Naive B cell (primary cell): ENCODE measurements around the gene ERCC6L. TPM values are rescaled to one million over a fixed set of nuclear protein-coding genes. Genes with fewer than 3 reads are reported as not detected.
A peak's percentile ranks its signal among the peaks of the same experiment; 100 is the strongest.

ENCODE experiments used
- ATAC-seq, 2 donors: fragments of 150-1000 bp; cut with Tn5 transposase; 2 replicates each; pipeline ENCODE4 v1.10.0; 2021; ENCODE audit warnings: low read depth in 2 of 2, mild to moderate bottlenecking in 2 of 2, moderate library complexity in 2 of 2
- DNase-seq: peaks from one replicate; pipeline ENCODE4 v3.0.0; 2022
- H3K27ac Mint-ChIP-seq, 6 donors: one replicate each; pipeline ENCODE4 v1.8.0; 2020 to 2022; ENCODE audit warnings: mild to moderate bottlenecking in 6 of 6, mixed read lengths in 6 of 6, moderate library complexity in 5 of 6, inconsistent platforms in 2 of 6
- H3K27me3 Mint-ChIP-seq, 3 donors: one replicate each; pipeline ENCODE4 v1.8.0; 2021 to 2022; ENCODE audit warnings: mixed read lengths in 3 of 3, mild to moderate bottlenecking in 1 of 3
- H3K36me3 Mint-ChIP-seq, 2 donors: one replicate each; pipeline ENCODE4 v1.8.0; 2020 to 2022; ENCODE audit warnings: mixed read lengths in 2 of 2, inconsistent platforms in 1 of 2, mild to moderate bottlenecking in 1 of 2
- H3K4me1 Mint-ChIP-seq, 3 donors: one replicate each; pipeline ENCODE4 v1.8.0; 2020 to 2022; ENCODE audit warnings: mixed read lengths in 3 of 3, inconsistent platforms in 1 of 3, mild to moderate bottlenecking in 1 of 3, moderate library complexity in 1 of 3
- H3K4me3 Mint-ChIP-seq, 8 donors: one replicate each; pipeline ENCODE4 v1.8.0; 2020 to 2022; ENCODE audit warnings: mild to moderate bottlenecking in 8 of 8, mixed read lengths in 8 of 8, moderate library complexity in 8 of 8, inconsistent platforms in 2 of 8
- H3K9me3 Mint-ChIP-seq, 7 donors: one replicate each; pipeline ENCODE4 v1.8.0; 2020 to 2022; ENCODE audit warnings: mixed read lengths in 7 of 7, mild to moderate bottlenecking in 5 of 7, inconsistent platforms in 2 of 7, moderate library complexity in 1 of 7
- polyA plus RNA-seq, 6 donors: library from polyadenylated mRNA; unstranded; fragments of 300-500 nt; fragmentation: Illumina TruSeq; gene quantifications; one replicate each; pipeline ENCODE4 v1.2.3, GENCODE V29; 2021; ENCODE audit warnings: low read depth in 6 of 6

ERCC6L gene
- polyA plus RNA-seq, result under 1 TPM in 5 of 6 donors, not detected in 1; 0.30 to 0.85 (median 0.54) TPM

GRCh38 chrX:72238721-72239475, at the start of gene ERCC6L:
ERCC6L (minus strand) TSS chrX:72239027; CDS start chrX:72238911, 116 bp downstream.
- Mint-ChIP-seq H3K27ac (peak within 1 kb of the TSS; percentile 7 to 88 (median 56)), H3K9me3 (no peaks in the 10 kb centered on the region), H3K4me1 (peaks cover 0 to 8% (median 3%) of the 10 kb centered on the region in 3 donors), H3K36me3 (peaks cover 0 to 4% of the 10 kb centered on the region in 2 donors), H3K4me3 (peak within 1 kb of the TSS; percentile 59 to 89 (median 74)), H3K27me3 (no peaks in the 10 kb centered on the region)
- peak; percentile 79 for DNase-seq
- ATAC-seq, result peak; percentile 97 to 98

- no peak for ATAC-seq
- Mint-ChIP-seq H3K9me3 (no peaks in the 10 kb centered on the region), H3K27ac (no peak overlapping the region)
Observed at GRCh38 chrX:72282302-72282701, 43.5 kb upstream of the ERCC6L start.

GRCh38 chrX:72280321-72280845, 41.6 kb upstream of the ERCC6L start:
- Mint-ChIP-seq H3K9me3 (no peaks in the 10 kb centered on the region), H3K27me3 (peaks cover 13 to 21% (median 15%) of the 10 kb centered on the region in 3 donors), H3K27ac (peak overlapping the region in 1 of 6 donors; percentile 1), H3K36me3 (peaks cover 0 to 6% of the 10 kb centered on the region in 2 donors), H3K4me3 (no peak overlapping the region), H3K4me1 (peaks cover 6 to 11% (median 10%) of the 10 kb centered on the region in 3 donors)
- DNase-seq (no peak), ATAC-seq (no peak)

More at GRCh38 chrX:72282302-72282701, 43.5 kb upstream of the ERCC6L start:
- peaks cover 0 to 3% (median 0%) of the 10 kb centered on the region in 3 donors for H3K4me1 Mint-ChIP-seq
- no peaks in the 10 kb centered on the region for H3K36me3 Mint-ChIP-seq
- DNase-seq, result no peak
- H3K4me3 Mint-ChIP-seq, result no peak overlapping the region
- H3K27me3 Mint-ChIP-seq, result peaks cover 13 to 21% (median 15%) of the 10 kb centered on the region in 3 donors

GRCh38 chrX:72276478-72276953, 37.7 kb upstream of the ERCC6L start:
- no peaks in the 10 kb centered on the region for H3K9me3 Mint-ChIP-seq
- no peak for DNase-seq

GRCh38 chrX:72274526-72274925, 35.7 kb upstream of the ERCC6L start:
- Mint-ChIP-seq H3K4me3 (peak overlapping the region in 3 of 8 donors; percentile 4 to 94 (median 7)), H3K36me3 (peaks cover 32 to 36% of the 10 kb centered on the region in 2 donors), H3K27ac (peak overlapping the region in 3 of 6 donors; percentile 12 to 94 (median 35)), H3K9me3 (no peaks in the 10 kb centered on the region), H3K27me3 (peaks cover 0 to 6% (median 0%) of the 10 kb centered on the region in 3 donors), H3K4me1 (peaks cover 12 to 34% (median 21%) of the 10 kb centered on the region in 3 donors)
- no peak for DNase-seq
- no peak for ATAC-seq

More at GRCh38 chrX:72276478-72276953, 37.7 kb upstream of the ERCC6L start:
- peaks cover 22 to 33% of the 10 kb centered on the region in 2 donors for H3K36me3 Mint-ChIP-seq
- peak; percentile 20 to 26 for ATAC-seq
- H3K27me3 Mint-ChIP-seq, result peaks cover 9 to 13% (median 12%) of the 10 kb centered on the region in 3 donors
- peaks cover 12 to 34% (median 21%) of the 10 kb centered on the region in 3 donors for H3K4me1 Mint-ChIP-seq
- H3K27ac Mint-ChIP-seq, result peak overlapping the region; percentile 93 to 97 (median 96)
- H3K4me3 Mint-ChIP-seq, result peak overlapping the region; percentile 91 to 96 (median 93)

GRCh38 chrX:72273718-72274117, 34.9 kb upstream of the ERCC6L start:
- H3K27me3 Mint-ChIP-seq, result no peaks in the 10 kb centered on the region
- DNase-seq, result no peak
- H3K4me1 Mint-ChIP-seq, result peaks cover 12 to 34% (median 21%) of the 10 kb centered on the region in 3 donors
- no peak for ATAC-seq
- H3K4me3 Mint-ChIP-seq, result no peak overlapping the region
- no peaks in the 10 kb centered on the region for H3K9me3 Mint-ChIP-seq
- H3K36me3 Mint-ChIP-seq, result peaks cover 36 to 39% of the 10 kb centered on the region in 2 donors
- peak overlapping the region in 2 of 6 donors; percentile 11 to 94 for H3K27ac Mint-ChIP-seq

GRCh38 chrX:72272868-72273267, 34.0 kb upstream of the ERCC6L start:
- Mint-ChIP-seq H3K27ac (no peak overlapping the region), H3K4me3 (no peak overlapping the region), H3K4me1 (peaks cover 12 to 34% (median 19%) of the 10 kb centered on the region in 3 donors), H3K36me3 (peaks cover 39 to 47% of the 10 kb centered on the region in 2 donors), H3K9me3 (no peaks in the 10 kb centered on the region), H3K27me3 (no peaks in the 10 kb centered on the region)
- no peak for ATAC-seq
- DNase-seq, result no peak

- Mint-ChIP-seq H3K9me3 (no peaks in the 10 kb centered on the region), H3K27ac (peak overlapping the region in 2 of 6 donors; percentile 12 to 80), H3K36me3 (peaks cover 44 to 52% of the 10 kb centered on the region in 2 donors), H3K27me3 (no peaks in the 10 kb centered on the region), H3K4me1 (peaks cover 12 to 34% (median 16%) of the 10 kb centered on the region in 3 donors), H3K4me3 (peak overlapping the region in 1 of 8 donors; percentile 49)
- DNase-seq, result no peak
- no peak for ATAC-seq
Observed at GRCh38 chrX:72271812-72272211, 33.0 kb upstream of the ERCC6L start.

- DNase-seq, result no peak
- H3K4me3 Mint-ChIP-seq, result no peak overlapping the region
- peaks cover 44 to 52% of the 10 kb centered on the region in 2 donors for H3K36me3 Mint-ChIP-seq
- peaks cover 12 to 33% (median 16%) of the 10 kb centered on the region in 3 donors for H3K4me1 Mint-ChIP-seq
- no peak for ATAC-seq
- peak overlapping the region in 1 of 6 donors; percentile 12 for H3K27ac Mint-ChIP-seq
- H3K9me3 Mint-ChIP-seq, result no peaks in the 10 kb centered on the region
- H3K27me3 Mint-ChIP-seq, result no peaks in the 10 kb centered on the region
Observed at GRCh38 chrX:72271091-72271788, 32.4 kb upstream of the ERCC6L start.

- Mint-ChIP-seq H3K36me3 (peaks cover 46% of the 10 kb centered on the region in 2 donors), H3K4me3 (no peak overlapping the region), H3K9me3 (no peaks in the 10 kb centered on the region), H3K27ac (no peak overlapping the region), H3K4me1 (peaks cover 6 to 24% (median 11%) of the 10 kb centered on the region in 3 donors), H3K27me3 (no peaks in the 10 kb centered on the region)
- ATAC-seq (no peak), DNase-seq (no peak)
Observed at GRCh38 chrX:72270316-72270866, 31.6 kb upstream of the ERCC6L start.

- no peaks in the 10 kb centered on the region for H3K27me3 Mint-ChIP-seq
- DNase-seq, result no peak
- no peak overlapping the region for H3K4me3 Mint-ChIP-seq
- H3K9me3 Mint-ChIP-seq, result no peaks in the 10 kb centered on the region
- H3K36me3 Mint-ChIP-seq, result peaks cover 40 to 49% of the 10 kb centered on the region in 2 donors
- peaks cover 6 to 18% (median 13%) of the 10 kb centered on the region in 3 donors for H3K4me1 Mint-ChIP-seq
- no peak overlapping the region for H3K27ac Mint-ChIP-seq
- ATAC-seq, result no peak
Observed at GRCh38 chrX:72269671-72270251, 30.9 kb upstream of the ERCC6L start.

GRCh38 chrX:72268597-72269365, 30.0 kb upstream of the ERCC6L start:
- Mint-ChIP-seq H3K27ac (peak overlapping the region in 1 of 6 donors; percentile 42), H3K4me1 (peaks cover 6 to 10% (median 7%) of the 10 kb centered on the region in 3 donors), H3K9me3 (no peaks in the 10 kb centered on the region), H3K27me3 (no peaks in the 10 kb centered on the region), H3K36me3 (peaks cover 39 to 40% of the 10 kb centered on the region in 2 donors), H3K4me3 (no peak overlapping the region)
- DNase-seq (no peak), ATAC-seq (no peak)
